Measurements from ENCODE around the gene WDR36.

GRCh38 chr5:111126896-111127295 lies 34.7 kb downstream of the WDR36 start:
- TF ChIP-seq EZH2 (IDR thresholded peaks at IDR 0.05; ENCODE audit: insufficient read depth, poor library complexity, severe bottlenecking) (no peak), EZH2phosphoT487 (IDR thresholded peaks at IDR 0.05; ENCODE audit: insufficient read depth, low read depth) (no peak)
